ENCODE measurements around the gene ZFC3H1.

Gene ZFC3H1

GRCh38 chr12:71627438-71628002 lies 36.1 kb downstream of the ZFC3H1 start:
- no peak for DNase-seq (ENCODE audit: low read depth in 2 of 2)

- DNase-seq (ENCODE audit: low read depth in 2 of 2) = no peak
Measured at GRCh38 chr12:71626768-71627167, 36.9 kb downstream of the ZFC3H1 start.

- DNase-seq (ENCODE audit: low read depth in 2 of 2) = no peak
Measured at GRCh38 chr12:71626098-71626497, 37.5 kb downstream of the ZFC3H1 start.

GRCh38 chr12:71625476-71625875 lies 38.2 kb downstream of the ZFC3H1 start:
- no peak for DNase-seq (ENCODE audit: low read depth in 2 of 2)

- no peak for DNase-seq (ENCODE audit: low read depth in 2 of 2)
Measured at GRCh38 chr12:71621938-71622337, 41.7 kb downstream of the ZFC3H1 start.

GRCh38 chr12:71610031-71610795 lies 53.4 kb downstream of the ZFC3H1 start:
- DNase-seq (ENCODE audit: low read depth in 2 of 2) = no peak

- DNase-seq (ENCODE audit: low read depth in 2 of 2) = no peak
Measured at GRCh38 chr12:71607494-71608330, 55.9 kb downstream of the ZFC3H1 start.

- DNase-seq (ENCODE audit: low read depth in 2 of 2) = no peak
Measured at GRCh38 chr12:71605039-71605438, 58.6 kb downstream of the ZFC3H1 start.

- DNase-seq (ENCODE audit: low read depth in 2 of 2) = no peak
Measured at GRCh38 chr12:71602761-71603577, 60.7 kb downstream of the ZFC3H1 start.

GRCh38 chr12:71601546-71601945 lies 62.1 kb downstream of the ZFC3H1 start:
- no peak for DNase-seq (ENCODE audit: low read depth in 2 of 2)

- no peak for DNase-seq (ENCODE audit: low read depth in 2 of 2)
Measured at GRCh38 chr12:71599210-71599609, 64.4 kb downstream of the ZFC3H1 start.

GRCh38 chr12:71594214-71594948 lies 69.3 kb downstream of the ZFC3H1 start:
- no peak for DNase-seq (ENCODE audit: low read depth in 2 of 2)

- no peak for DNase-seq (ENCODE audit: low read depth in 2 of 2)
Measured at GRCh38 chr12:71592841-71593240, 70.8 kb downstream of the ZFC3H1 start.

GRCh38 chr12:71591601-71592000 lies 72.0 kb downstream of the ZFC3H1 start:
- no peak for DNase-seq (ENCODE audit: low read depth in 2 of 2)

GRCh38 chr12:71589478-71589881 lies 74.2 kb downstream of the ZFC3H1 start:
- no peak for DNase-seq (ENCODE audit: low read depth in 2 of 2)

GRCh38 chr12:71587012-71587411 lies 76.6 kb downstream of the ZFC3H1 start:
- DNase-seq (ENCODE audit: low read depth in 2 of 2) = no peak

- no peak for DNase-seq (ENCODE audit: low read depth in 2 of 2)
Measured at GRCh38 chr12:71585218-71585617, 78.4 kb downstream of the ZFC3H1 start.

GRCh38 chr12:71584356-71584755 lies 79.3 kb downstream of the ZFC3H1 start:
- DNase-seq (ENCODE audit: low read depth in 2 of 2) = no peak

GRCh38 chr12:71582925-71583324 lies 80.7 kb downstream of the ZFC3H1 start:
- no peak for DNase-seq (ENCODE audit: low read depth in 2 of 2)

- no peak for DNase-seq (ENCODE audit: low read depth in 2 of 2)
Measured at GRCh38 chr12:71581206-71581605, 82.4 kb downstream of the ZFC3H1 start.

GRCh38 chr12:71578694-71579258 lies 84.9 kb downstream of the ZFC3H1 start:
- DNase-seq (ENCODE audit: low read depth in 2 of 2) = no peak
